Posterior cingulate gyrus (tissue), 11 donors: ENCODE results near the gene KHNYN.
A peak's percentile ranks its signal among the peaks of the same experiment; 100 is the strongest.
"Not testable (repeated sequence)": the region's sequence is repeated elsewhere in the genome, so short reads cannot be mapped to it uniquely, and the experiment has no call there.

Experiments used
- DNase-seq, 10 donors: peaks; one replicate each; pipeline versions ENCODE4 v3.0.0 to v3.0.0-alpha.2; 2020 to 2021; ENCODE audit warnings: mixed read lengths in 3 of 10
- intact Hi-C: fragments of 100-400 bp; cut with DNase I; formaldehyde crosslinking; loops from one replicate; pipeline ENCODE4 v1.15.1; 2023

The KHNYN gene

DNA sequence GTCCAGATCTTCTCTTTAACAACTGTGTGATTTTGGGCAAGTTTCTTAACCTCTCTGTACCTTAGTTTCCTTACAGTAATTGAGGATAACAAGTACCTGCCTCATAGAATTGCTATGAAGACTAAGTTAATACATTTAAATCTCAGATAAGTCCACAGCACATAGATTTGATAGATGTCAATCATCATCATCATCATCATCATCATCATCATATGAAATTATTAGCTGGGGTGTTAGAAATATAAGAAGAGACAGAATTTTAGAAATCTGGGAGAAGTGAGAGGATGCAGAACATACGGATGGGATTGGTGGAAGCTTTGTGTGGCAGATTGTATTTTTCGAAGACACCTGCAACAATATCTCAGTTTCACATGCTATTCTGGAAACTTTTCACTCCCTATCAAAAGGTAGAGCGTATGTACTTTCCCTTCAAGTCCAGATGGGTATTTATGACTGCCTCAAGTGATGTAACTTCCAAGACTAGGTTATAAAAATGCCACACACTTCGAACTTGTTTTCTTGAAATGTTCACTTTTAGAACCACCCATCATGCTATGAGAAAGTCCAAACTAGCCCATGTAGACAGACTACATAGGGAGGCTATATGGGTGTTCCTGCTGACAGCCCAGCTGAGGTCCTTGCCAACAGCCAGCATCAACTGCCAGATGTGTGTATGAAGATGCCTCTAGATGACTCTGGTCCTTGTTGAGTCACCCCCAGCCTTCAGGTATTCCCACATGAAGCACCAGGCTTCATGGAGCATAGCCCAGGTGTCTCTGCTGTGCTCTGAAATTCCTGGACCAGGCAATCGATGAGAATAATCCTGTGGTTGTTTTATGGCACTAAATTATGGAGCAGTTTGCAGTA lies 33.5 kb downstream of the KHNYN start:
- no peak for DNase-seq
- intact Hi-C loops, result no loop called here

DNA sequence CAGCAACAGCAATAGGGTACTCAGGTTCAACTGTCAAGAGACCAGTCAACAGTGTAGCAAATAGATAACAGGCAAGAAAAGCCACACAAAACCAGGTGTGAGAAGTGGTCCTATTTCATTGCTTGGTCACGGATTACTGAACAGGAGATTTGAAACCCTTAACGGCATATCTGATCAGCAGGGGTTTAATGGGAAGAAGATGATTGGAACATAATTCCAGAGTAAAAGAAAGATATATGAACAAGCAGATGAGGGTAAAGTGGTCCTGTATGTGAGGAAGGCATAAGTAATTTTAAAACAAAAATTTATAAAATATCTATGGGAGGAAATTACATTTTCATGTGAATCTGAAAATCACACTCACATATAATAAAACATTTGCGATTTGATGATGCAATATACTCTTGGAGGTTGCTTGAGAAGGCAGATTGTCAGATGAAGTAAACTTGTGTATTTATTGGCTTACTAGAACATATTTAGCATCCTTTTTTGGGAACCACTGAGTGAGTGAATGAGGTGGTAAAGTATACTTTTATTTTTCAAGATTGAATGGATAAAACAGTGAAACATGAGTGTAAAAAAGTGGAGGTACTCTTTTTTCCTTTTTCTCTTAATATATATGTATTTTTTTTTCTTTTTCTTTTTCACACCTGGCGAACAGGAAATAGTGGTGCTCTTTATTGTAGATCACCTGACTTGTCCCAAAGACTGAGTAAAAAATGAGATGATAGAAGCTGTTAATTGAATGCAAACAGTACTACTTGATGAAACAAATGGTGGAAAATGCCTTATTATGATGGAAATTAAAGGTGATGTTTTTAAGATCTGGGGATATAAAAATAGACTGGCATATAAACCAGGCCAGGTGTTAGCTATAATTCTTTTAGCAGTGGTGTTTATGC lies 34.4 kb downstream of the KHNYN start:
- intact Hi-C loops, result no loop called here
- no peak for DNase-seq

DNA sequence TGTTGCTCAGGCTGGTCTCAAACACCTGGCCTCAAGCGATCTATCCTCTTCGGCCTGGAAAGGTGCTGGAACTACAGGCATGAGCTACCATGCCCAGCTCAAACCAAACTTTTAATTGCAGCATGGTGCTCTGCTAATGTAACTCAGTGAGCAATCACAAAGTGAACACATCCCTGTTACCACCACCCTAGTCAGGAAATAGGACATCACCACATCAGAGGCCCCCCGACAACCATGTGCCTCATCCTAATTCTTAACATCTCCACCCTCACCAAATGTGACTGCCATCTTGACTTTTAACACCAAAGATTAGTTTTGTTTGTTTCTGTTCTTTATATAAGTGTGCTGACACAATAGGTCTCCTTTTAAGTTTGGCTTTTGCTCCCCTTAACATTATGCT lies 35.6 kb downstream of the KHNYN start:
- no peak for DNase-seq
- intact Hi-C loops, result no loop called here

DNA sequence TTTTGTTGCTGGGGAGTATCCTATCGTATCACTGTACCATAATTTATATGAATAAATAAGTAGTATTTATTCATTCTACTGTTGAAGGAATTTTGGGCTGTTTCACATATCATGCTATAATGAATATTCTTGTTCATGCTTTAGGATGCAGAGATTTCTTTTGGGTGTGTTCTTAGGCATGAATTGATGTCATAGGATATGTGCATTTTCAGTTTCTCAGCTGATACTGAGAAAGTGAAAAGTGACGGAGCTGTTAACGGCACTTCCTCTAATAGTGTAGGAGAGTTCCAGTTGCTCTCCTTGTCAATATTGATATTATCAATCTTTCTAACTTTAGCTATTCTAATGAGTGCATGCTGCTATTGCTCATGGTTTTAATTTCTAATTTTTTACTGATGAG lies 36.1 kb downstream of the KHNYN start:
- intact Hi-C loops, result no loop called here
- no peak for DNase-seq

DNA sequence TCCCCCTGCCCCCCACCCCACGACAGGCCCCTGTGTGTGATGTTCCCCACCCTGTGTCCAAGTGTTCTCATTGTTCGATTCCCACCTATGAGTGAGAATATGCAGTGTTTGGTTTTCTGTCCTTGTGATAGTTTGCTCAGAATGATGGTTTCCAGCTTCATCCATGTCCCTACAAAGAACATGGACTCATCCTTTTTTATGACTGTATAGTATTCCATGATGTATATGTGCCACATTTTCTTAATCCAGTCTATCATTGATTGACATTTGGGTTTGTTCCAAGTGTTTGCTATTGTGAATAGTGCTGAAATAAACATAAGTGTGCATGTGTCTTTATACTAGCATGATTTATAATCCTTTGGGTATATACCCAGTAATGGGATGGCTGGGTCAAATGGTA lies 40.7 kb downstream of the KHNYN start:
- DNase-seq, result not testable (repeated sequence)

DNA sequence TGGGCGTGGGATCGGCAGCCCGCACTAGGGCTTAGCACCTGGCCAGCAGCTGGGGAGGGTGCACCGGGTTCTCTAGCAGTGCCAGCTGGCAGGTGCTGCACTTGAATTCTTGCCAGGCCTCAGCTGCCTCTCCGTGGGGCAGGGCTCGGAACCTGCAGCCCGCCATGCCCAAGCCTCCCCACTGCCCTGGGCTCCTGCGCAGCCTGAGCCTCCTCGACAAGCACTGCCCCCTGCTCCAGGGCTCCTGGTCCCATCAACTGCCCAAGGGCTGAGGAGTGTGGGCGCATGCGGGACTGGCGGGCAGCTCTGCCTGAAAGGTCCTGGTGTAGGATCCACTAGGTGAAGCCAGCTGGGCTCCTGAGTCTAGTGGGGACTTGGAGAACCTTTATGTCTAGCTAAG lies 43.5 kb downstream of the KHNYN start:
- peak in 1 of 10 donors; percentile 81 for DNase-seq
- intact Hi-C loops, result no loop called here

More for the DNA sequence above, 40.7 kb downstream of the KHNYN start:
- intact Hi-C loops, result not testable (repeated sequence)

DNA sequence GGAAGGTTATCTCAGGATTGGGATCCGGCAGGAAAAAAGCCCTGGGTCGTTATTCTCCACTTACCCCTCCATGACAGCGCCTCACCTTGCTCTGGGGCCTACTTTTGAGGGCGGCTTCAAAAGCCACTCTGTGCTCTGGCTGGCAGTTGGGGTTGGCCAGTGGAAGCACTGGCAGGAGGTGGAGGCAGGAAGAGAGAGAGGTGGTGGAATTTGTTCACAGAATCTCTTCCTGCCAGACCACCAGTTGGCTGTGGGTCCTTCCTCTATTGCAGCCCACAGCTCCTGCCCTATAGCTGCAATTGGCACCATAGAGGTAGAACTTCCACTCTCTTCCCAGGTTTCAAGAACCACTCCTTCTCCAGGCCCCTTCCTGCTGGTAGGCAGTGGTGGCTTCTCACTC lies 45.5 kb downstream of the KHNYN start:
- intact Hi-C loops, result no loop called here
- DNase-seq, result no peak

DNA sequence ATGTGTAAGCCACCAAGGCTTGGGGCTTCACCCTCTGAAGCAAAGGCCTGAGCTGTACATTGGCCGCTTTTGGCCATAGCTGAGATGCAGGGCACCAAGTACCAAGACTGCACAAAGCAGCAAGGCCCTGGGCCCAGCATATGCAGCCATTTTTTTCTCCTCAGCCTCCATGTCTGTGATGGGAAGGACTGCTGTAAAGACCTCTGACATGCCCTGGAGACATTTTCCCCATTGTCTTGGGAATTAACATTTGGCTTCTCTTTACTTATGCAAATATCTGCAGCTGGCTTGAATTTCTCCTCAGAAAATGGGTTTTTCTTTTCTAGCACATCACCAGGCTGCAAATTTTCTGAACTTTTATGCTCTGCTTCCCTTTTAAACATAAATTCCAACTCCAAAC lies 50.2 kb downstream of the KHNYN start:
- intact Hi-C loops, DNase-seq: not testable (repeated sequence)

DNA sequence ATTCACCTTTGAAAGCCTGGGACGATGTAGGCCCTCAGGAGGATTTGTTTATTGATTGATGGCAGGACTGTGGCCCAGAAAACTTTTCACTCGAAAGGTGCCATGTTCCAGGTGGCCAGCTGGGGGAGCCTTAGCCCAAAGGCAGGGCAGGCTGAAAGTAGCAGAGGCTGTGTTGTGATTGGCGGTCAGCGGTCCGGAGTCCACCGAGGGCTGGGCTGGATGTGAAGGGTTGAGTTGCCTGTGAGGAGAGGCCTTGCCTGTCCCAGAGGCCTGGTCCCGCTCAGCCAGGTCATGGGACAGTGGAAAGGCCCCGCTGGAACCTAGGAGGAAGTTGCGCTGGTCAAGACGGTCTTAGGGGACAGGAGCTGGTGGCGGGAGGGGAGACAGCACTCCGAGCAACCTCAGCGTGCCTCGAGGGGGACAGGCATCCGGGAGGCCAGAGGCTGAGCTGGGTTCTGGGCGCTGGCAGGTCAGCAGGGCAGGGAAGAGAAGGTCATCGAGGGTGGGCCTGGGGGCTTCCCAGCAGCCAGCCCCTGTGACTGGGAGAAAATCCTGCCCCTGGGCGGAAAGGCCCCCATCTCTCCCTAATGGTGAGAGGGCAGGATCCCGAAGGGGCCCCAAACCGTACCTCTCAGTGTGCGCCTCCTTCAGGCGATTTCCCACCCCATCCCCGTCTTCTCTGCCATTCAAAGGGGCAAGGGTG lies 52.0 kb downstream of the KHNYN start:
- intact Hi-C loops, result no loop called here
- peak in 3 of 10 donors; percentile 12 to 78 (median 71) for DNase-seq

DNA sequence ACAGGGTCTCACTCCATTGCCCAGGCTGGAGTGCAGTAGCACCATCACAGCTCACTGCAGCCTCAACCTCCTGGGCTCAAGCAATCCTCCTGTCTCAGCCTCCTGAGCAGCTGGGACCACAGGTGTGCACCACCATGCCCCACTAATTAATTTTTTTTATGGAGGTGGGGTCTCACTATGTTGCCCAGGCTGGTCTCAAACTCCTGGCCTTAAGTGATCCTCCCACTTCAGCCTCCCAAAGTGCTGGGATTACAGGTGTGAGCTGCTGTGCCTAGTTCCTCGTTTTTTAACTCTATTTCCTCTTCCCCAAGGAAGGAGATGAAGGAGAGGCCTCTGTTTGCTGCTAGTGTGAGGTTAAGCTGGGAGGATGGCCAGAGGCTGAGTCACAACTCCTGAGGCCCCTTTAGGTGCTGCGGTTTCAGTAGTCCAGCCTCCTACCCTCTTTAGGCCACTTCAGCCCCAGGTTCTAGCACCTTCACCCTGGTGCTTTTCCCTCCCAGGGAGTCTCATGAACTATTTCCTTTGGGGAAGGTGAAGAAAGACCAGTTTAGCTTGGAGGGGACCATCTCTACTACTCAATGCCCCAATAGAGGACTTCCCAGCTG lies 53.0 kb downstream of the KHNYN start:
- DNase-seq, intact Hi-C loops: not testable (repeated sequence)

DNA sequence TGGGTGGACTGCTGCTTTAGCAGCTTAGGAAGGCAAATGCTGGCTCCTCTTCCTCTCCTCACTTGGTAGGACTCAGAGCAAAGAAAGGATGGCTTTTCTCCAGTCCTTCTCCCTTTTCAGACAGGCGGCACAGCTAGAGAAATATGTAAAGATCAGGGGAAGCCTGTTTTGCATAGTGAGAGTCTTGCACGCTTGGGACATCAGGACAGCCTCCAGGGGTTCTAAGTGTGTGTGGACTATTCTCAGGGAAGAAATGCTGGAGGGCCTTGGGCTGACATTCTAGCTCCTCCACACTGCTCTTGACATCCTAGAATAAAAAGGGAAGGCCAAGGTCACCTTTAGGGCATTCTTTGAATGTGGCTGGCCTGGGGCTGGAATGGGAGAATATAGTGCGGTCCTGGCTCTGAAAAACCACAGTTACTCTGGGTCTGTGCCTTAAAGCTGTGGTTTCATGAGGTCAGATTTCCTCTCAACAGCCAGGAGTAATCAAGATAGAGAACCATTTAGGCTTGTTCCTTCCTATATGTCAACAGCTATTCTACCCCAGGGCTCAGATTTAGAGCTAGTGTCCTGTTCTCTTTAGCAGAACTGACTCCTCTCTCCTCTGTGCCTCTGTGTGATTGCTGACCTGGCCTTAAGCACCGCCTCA lies 54.0 kb downstream of the KHNYN start:
- DNase-seq, result no peak
- intact Hi-C loops, result no loop called here
